ENCODE measurements around the gene MAP2K7.

Gene MAP2K7

DNA sequence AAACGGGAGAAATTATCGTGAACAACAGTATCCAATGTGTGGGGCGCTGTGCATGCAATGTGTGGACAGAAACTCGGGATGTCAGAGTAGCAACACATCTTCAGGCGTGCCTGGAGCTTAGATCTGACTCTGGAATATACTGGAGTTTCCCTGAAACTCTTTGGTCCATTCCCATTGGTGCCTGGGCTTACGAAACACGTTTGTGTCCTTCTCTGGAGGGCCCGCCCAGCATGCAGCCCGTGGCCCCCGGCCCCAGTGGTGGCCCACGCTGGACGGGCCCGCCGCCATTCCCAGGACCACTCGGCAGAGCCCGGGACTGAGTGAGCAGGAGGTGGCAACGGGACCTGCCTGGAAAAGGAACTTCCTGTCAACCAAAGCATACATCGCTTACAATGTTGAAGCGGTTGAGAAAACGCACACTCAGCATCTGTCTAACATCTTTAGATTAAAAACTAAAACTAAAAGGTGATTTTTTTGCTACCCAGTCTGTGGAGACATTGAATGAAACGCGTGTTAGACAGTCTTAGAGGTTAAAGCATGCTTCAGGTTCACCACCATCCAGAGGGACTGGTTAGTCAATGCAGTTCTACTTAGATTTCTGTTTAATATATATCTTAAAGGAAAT lies 59.1 kb downstream of the MAP2K7 start:
- no peak for DNase-seq (ENCODE audit: low read depth in 3 of 3)

DNA sequence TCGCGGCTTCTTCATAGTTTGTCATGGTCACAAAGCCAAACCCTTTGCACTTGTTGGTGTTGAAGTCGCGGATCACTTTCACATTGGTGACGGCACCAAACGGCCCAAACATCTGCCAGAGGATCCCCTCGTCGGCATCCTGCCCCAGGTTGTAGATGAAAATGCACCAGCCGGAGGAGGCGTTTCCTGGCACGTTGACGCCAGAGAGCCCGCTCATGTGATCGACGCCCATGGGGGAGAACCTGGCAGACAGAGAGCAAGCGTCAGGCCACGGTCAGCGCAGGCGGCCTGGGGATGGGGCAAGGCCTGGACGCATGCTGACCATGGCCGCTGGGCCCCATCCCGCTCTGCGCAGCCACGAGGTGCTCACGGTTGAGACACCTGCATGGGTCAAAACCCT lies 59.9 kb downstream of the MAP2K7 start:
- DNase-seq (ENCODE audit: low read depth in 3 of 3) = no peak
